Measurements from ENCODE around the gene FNDC3A.
"Not testable (repeated sequence)": the region's sequence is repeated elsewhere in the genome, so short reads cannot be mapped to it uniquely, and the experiment has no call there.

FNDC3A gene

GRCh38 chr13:48990900-48991299, 15.2 kb downstream of the FNDC3A start:
- TF ChIP-seq, protein P1, sequence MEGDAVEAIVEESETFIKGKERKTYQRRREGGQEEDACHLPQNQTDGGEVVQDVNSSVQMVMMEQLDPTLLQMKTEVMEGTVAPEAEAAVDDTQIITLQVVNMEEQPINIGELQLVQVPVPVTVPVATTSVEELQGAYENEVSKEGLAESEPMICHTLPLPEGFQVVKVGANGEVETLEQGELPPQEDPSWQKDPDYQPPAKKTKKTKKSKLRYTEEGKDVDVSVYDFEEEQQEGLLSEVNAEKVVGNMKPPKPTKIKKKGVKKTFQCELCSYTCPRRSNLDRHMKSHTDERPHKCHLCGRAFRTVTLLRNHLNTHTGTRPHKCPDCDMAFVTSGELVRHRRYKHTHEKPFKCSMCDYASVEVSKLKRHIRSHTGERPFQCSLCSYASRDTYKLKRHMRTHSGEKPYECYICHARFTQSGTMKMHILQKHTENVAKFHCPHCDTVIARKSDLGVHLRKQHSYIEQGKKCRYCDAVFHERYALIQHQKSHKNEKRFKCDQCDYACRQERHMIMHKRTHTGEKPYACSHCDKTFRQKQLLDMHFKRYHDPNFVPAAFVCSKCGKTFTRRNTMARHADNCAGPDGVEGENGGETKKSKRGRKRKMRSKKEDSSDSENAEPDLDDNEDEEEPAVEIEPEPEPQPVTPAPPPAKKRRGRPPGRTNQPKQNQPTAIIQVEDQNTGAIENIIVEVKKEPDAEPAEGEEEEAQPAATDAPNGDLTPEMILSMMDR (conservative IDR thresholded peaks at IDR 0.05; ENCODE audit: low read depth, low read length): no peak
- no peak for DNase-seq (ENCODE audit: low read depth)
- no peak overlapping the region for H3K4me3 ChIP-seq (ENCODE audit: low read length)

- no peak overlapping the region for H3K4me3 ChIP-seq (ENCODE audit: low read length)
- DNase-seq (ENCODE audit: low read depth): no peak
- TF ChIP-seq, protein P1 (conservative IDR thresholded peaks at IDR 0.05; ENCODE audit: low read depth, low read length): no peak
These were observed 17.4 kb downstream of the FNDC3A start for GRCh38 chr13:48993150-48993549.

DNA sequence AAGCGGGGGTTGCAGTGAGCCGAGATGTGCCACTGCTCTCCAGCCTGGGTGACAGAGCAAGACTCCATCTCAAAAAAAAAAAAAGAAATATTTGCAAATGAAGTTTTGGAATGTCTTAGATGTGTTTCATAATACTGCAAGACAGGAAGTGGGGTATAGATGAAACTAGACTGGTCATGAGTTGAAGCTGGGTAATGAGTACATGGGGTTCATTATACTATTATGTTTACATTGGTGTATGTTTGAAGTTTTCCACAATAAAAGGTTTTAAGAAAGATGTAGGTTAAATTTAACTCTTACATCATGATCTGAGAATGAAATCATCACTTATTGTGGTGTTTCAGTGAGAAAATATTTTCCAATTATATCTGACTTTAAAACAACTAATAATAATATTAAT, 19.0 kb downstream of the FNDC3A start:
- TF ChIP-seq, protein P1 (conservative IDR thresholded peaks at IDR 0.05; ENCODE audit: low read depth, low read length): no peak
- no peak for DNase-seq (ENCODE audit: low read depth)
- H3K4me3 ChIP-seq (ENCODE audit: low read length): no peak overlapping the region

DNA sequence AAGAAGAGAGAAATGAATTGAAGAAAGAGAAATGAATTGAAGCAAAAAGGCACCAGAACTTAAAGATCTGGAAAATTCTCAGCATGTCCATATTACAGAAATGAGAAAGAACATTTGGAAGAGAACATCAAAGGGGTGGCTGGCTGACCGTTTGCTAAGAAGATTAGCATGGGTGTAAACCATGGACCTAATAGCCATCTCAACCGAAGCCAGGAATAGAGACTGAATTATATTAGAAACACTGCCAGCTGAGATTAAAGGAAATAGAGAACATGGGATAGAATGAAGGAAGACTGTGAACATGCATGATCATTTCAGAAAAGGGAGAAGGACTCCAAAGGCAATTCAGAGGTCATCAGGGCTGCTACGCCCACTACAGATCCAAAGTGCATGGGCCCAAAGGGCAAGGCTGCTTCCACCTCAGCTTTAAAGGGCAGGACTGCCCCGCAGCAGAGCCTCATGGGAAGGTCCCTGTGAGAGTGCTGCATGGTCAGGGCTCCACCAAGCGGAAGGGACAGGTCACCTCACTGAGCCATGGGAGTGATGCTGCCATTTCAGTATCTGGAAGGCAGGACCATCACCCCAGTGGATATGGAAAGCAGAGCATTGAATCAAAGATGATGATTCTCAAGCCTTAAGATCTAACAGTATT, 23.1 kb downstream of the FNDC3A start:
- no peak overlapping the region for H3K4me3 ChIP-seq (ENCODE audit: low read length)
- TF ChIP-seq, protein P1 (conservative IDR thresholded peaks at IDR 0.05; ENCODE audit: low read depth, low read length): no peak
- no peak for DNase-seq (ENCODE audit: low read depth)

GRCh38 chr13:49000247-49000646, 24.5 kb downstream of the FNDC3A start:
- no peak overlapping the region for H3K4me3 ChIP-seq (ENCODE audit: low read length)
- TF ChIP-seq, protein P1 (conservative IDR thresholded peaks at IDR 0.05; ENCODE audit: low read depth, low read length): no peak
- DNase-seq (ENCODE audit: low read depth): no peak

GRCh38 chr13:49018986-49019635, 43.4 kb downstream of the FNDC3A start:
- not testable (repeated sequence) for DNase-seq (ENCODE audit: low read depth); H3K4me3 ChIP-seq (ENCODE audit: low read length)

- no peak for DNase-seq (ENCODE audit: low read depth)
- TF ChIP-seq, protein P1 (conservative IDR thresholded peaks at IDR 0.05; ENCODE audit: low read depth, low read length): no peak
- no peak overlapping the region for H3K4me3 ChIP-seq (ENCODE audit: low read length)
These were observed 44.6 kb downstream of the FNDC3A start for GRCh38 chr13:49020328-49020727.

Data from retinal pigment epithelial cell (primary cell).